HFFc6 (cell line): ENCODE measurements around the gene PGF. TPM values are rescaled to one million over a fixed set of nuclear protein-coding genes. Genes with fewer than 3 reads are reported as not detected.

Source experiments
- DNase-seq: peaks from one replicate; pipeline ENCODE4 v3.0.0-alpha.2; 2018
- H3K27ac Mint-ChIP-seq: 2 replicates; pipeline ENCODE4 v1.8.0; 2020; ENCODE audit warnings: mild to moderate bottlenecking, mixed read lengths
- H3K27me3 Mint-ChIP-seq: 2 replicates; pipeline ENCODE4 v1.8.0; 2021; ENCODE audit warnings: mild to moderate bottlenecking, moderate library complexity, mixed read lengths; ENCODE audit not compliant: insufficient read depth
- H3K36me3 Mint-ChIP-seq: 2 replicates; pipeline ENCODE4 v1.8.0; 2021; ENCODE audit warnings: low read depth, mixed read lengths
- H3K4me1 Mint-ChIP-seq: 2 replicates; pipeline ENCODE4 v1.8.0; 2020; ENCODE audit warnings: low read depth, mixed read lengths
- H3K4me3 Mint-ChIP-seq: 2 replicates; pipeline ENCODE4 v1.8.0; 2020; ENCODE audit warnings: mild to moderate bottlenecking, moderate library complexity, mixed read lengths
- H3K9me3 Mint-ChIP-seq: 2 replicates; pipeline ENCODE4 v1.8.0; 2020; ENCODE audit warnings: mild to moderate bottlenecking, mixed read lengths
- total RNA-seq, 6 experiments: library from RNA; stranded (reverse); fragmentation: NEBNext Ultra II Directional; extraction: Animal tissue kit (Norgen Biotek cat#: 25700); gene quantifications; 2 replicates in 1 of 6; 3 replicates in 5 of 6; pipeline ENCODE4 v1.2.3, GENCODE V29; 2021
- TF ChIP-seq, protein P1 (sequence below): fragments of 200-600 bp; sonication (generic); IDR thresholded peaks from 2 replicates; pipeline ENCODE4 v1.5.0; 2021; ENCODE audit warnings: antibody characterized with exemption, mild to moderate bottlenecking

Gene PGF
- total RNA-seq, 6 experiments from 2014 or later, result 0.87 to 2.9 (median 2.7) TPM

DNA sequence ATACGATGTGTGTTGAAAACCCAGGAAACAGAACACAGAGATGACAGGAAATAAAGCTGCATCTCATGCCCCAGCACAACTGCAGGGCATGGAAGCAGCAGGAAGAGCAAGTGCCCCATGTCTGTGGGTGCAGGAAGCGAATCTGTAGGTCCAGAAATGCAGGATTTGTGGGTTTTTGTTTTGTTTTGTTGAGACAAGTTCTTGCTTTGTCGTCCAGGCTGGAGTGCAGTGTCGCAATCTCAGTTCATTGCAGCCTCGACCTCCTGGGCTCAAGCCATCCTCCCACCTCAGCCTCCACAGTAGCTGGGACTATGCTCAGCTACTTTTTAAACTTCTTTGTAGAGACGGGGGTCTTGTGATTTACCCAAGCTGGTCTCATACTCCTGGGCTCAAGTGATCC is 26.2 kb downstream of the PGF start:
- Mint-ChIP-seq H3K27ac (no peak overlapping the region), H3K4me3 (no peak overlapping the region), H3K4me1 (peaks cover 8% of the 10 kb centered on the region; the same call in 1 of the 2 replicates), H3K9me3 (no peaks in the 10 kb centered on the region), H3K36me3 (no peaks in the 10 kb centered on the region), H3K27me3 (peaks cover 14% of the 10 kb centered on the region)
- no peak for DNase-seq
- TF ChIP-seq, protein P1, sequence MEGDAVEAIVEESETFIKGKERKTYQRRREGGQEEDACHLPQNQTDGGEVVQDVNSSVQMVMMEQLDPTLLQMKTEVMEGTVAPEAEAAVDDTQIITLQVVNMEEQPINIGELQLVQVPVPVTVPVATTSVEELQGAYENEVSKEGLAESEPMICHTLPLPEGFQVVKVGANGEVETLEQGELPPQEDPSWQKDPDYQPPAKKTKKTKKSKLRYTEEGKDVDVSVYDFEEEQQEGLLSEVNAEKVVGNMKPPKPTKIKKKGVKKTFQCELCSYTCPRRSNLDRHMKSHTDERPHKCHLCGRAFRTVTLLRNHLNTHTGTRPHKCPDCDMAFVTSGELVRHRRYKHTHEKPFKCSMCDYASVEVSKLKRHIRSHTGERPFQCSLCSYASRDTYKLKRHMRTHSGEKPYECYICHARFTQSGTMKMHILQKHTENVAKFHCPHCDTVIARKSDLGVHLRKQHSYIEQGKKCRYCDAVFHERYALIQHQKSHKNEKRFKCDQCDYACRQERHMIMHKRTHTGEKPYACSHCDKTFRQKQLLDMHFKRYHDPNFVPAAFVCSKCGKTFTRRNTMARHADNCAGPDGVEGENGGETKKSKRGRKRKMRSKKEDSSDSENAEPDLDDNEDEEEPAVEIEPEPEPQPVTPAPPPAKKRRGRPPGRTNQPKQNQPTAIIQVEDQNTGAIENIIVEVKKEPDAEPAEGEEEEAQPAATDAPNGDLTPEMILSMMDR, result no peak

- H3K4me1 Mint-ChIP-seq, result peaks cover 1% of the 10 kb centered on the region; the same call in 1 of the 2 replicates
Measured at GRCh38 chr14:74927225-74927624, 28.2 kb downstream of the PGF start.

GRCh38 chr14:74924061-74924460 is 31.3 kb downstream of the PGF start:
- peaks cover 7% of the 10 kb centered on the region for H3K4me1 Mint-ChIP-seq
- DNase-seq, result no peak
- H3K27ac Mint-ChIP-seq, result no peak overlapping the region
- no peaks in the 10 kb centered on the region for H3K36me3 Mint-ChIP-seq
- H3K4me3 Mint-ChIP-seq, result no peak overlapping the region
- H3K9me3 Mint-ChIP-seq, result no peaks in the 10 kb centered on the region
- TF ChIP-seq, protein P1, result no peak
- peaks cover 10% of the 10 kb centered on the region for H3K27me3 Mint-ChIP-seq

More at GRCh38 chr14:74927225-74927624, 28.2 kb downstream of the PGF start:
- DNase-seq, result no peak
- TF ChIP-seq, protein P1, result no peak
- Mint-ChIP-seq H3K36me3 (no peaks in the 10 kb centered on the region), H3K4me3 (no peak overlapping the region), H3K27me3 (peaks cover 9% of the 10 kb centered on the region), H3K9me3 (no peaks in the 10 kb centered on the region), H3K27ac (no peak overlapping the region)

- peak within 1 kb of the TSS; percentile 51 for H3K4me3 Mint-ChIP-seq
Measured at GRCh38 chr14:74922752-74923401, 32.5 kb downstream of the PGF start, which contains the start of gene RPS6KL1. RPS6KL1 (minus strand) TSS chr14:74923260; CDS start chr14:74921541, 1,719 bp downstream.

GRCh38 chr14:74921987-74922751 is 33.2 kb downstream of the PGF start:
- TF ChIP-seq, protein P1, result no peak
- H3K4me1 Mint-ChIP-seq, result peaks cover 8% of the 10 kb centered on the region
- peaks cover 10% of the 10 kb centered on the region for H3K27me3 Mint-ChIP-seq
- H3K36me3 Mint-ChIP-seq, result no peaks in the 10 kb centered on the region
- no peaks in the 10 kb centered on the region for H3K9me3 Mint-ChIP-seq
- DNase-seq, result no peak
- peak overlapping the region; percentile 51 for H3K4me3 Mint-ChIP-seq
- no peak overlapping the region for H3K27ac Mint-ChIP-seq

More at GRCh38 chr14:74922752-74923401, 32.5 kb downstream of the PGF start, which contains the start of gene RPS6KL1:
- H3K27me3 Mint-ChIP-seq, result peaks cover 10% of the 10 kb centered on the region
- H3K36me3 Mint-ChIP-seq, result no peaks in the 10 kb centered on the region
- peak; percentile 51 for DNase-seq
- H3K4me1 Mint-ChIP-seq, result peaks cover 8% of the 10 kb centered on the region
- H3K9me3 Mint-ChIP-seq, result no peaks in the 10 kb centered on the region
- no peak within 1 kb of the TSS for H3K27ac Mint-ChIP-seq
- TF ChIP-seq, protein P1, result no peak
